ENCODE results near the gene ACSM2B. TPM values are rescaled to one million over a fixed set of nuclear protein-coding genes. Genes with fewer than 3 reads are reported as not detected.
"Not testable (repeated sequence)": the region's sequence is repeated elsewhere in the genome, so short reads cannot be mapped to it uniquely, and the experiment has no call there.

The ACSM2B gene
- total RNA-seq, 2 experiments from 2014 or later = not detected

- ATAC-seq = no peak
- no peaks in the 10 kb centered on the region for H3K36me3 Mint-ChIP-seq (ENCODE audit: low read depth)
Measured at GRCh38 chr16:20517149-20517548, 59.0 kb downstream of the ACSM2B start.

GRCh38 chr16:20515688-20516090 lies 60.5 kb downstream of the ACSM2B start:
- Mint-ChIP-seq H3K27ac (no peak overlapping the region), H3K4me3 (no peak overlapping the region), H3K36me3 (ENCODE audit: low read depth) (no peaks in the 10 kb centered on the region), H3K27me3 (peaks cover 24% of the 10 kb centered on the region), H3K9me3 (ENCODE audit: low read depth) (no peaks in the 10 kb centered on the region), H3K4me1 (no peaks in the 10 kb centered on the region)
- ChIA-PET POLR2A (no interaction called here), CTCF (no interaction called here)
- no peak for DNase-seq
- ATAC-seq = no peak
- intact Hi-C loops (cut with DNase I, micrococcal nuclease) = no loop called here

More at GRCh38 chr16:20517149-20517548, 59.0 kb downstream of the ACSM2B start:
- H3K27me3 Mint-ChIP-seq = peaks cover 23% of the 10 kb centered on the region
- CTCF ChIA-PET = no interaction called here
- POLR2A ChIA-PET = no interaction called here
- DNase-seq = no peak
- H3K4me3 Mint-ChIP-seq = no peak overlapping the region
- intact Hi-C loops (cut with DNase I, micrococcal nuclease) = no loop called here
- no peaks in the 10 kb centered on the region for H3K4me1 Mint-ChIP-seq
- no peak overlapping the region for H3K27ac Mint-ChIP-seq
- no peaks in the 10 kb centered on the region for H3K9me3 Mint-ChIP-seq (ENCODE audit: low read depth)

GRCh38 chr16:20510323-20510722 lies 65.8 kb downstream of the ACSM2B start:
- H3K4me3 Mint-ChIP-seq = no peak overlapping the region
- H3K27me3 Mint-ChIP-seq = peaks cover 16% of the 10 kb centered on the region
- H3K27ac Mint-ChIP-seq = no peak overlapping the region
- CTCF ChIA-PET = no interaction called here
- H3K9me3 Mint-ChIP-seq (ENCODE audit: low read depth) = peaks cover 19% of the 10 kb centered on the region
- intact Hi-C loops (cut with DNase I, micrococcal nuclease) = no loop called here
- ATAC-seq (no peak), DNase-seq (no peak)
- no peaks in the 10 kb centered on the region for H3K4me1 Mint-ChIP-seq
- H3K36me3 Mint-ChIP-seq (ENCODE audit: low read depth) = peaks cover 1% of the 10 kb centered on the region
- POLR2A ChIA-PET = no interaction called here

- CTCF ChIA-PET = no interaction called here
- no peaks in the 10 kb centered on the region for H3K4me1 Mint-ChIP-seq
- H3K4me3 Mint-ChIP-seq = no peak overlapping the region
- peaks cover 1% of the 10 kb centered on the region for H3K36me3 Mint-ChIP-seq (ENCODE audit: low read depth)
- intact Hi-C loops (cut with DNase I, micrococcal nuclease) = no loop called here
- POLR2A ChIA-PET = no interaction called here
- DNase-seq (no peak), ATAC-seq (no peak)
- H3K9me3 Mint-ChIP-seq (ENCODE audit: low read depth) = peaks cover 19% of the 10 kb centered on the region
- H3K27me3 Mint-ChIP-seq = peaks cover 5% of the 10 kb centered on the region
- no peak overlapping the region for H3K27ac Mint-ChIP-seq
Measured at GRCh38 chr16:20507280-20507679, 68.9 kb downstream of the ACSM2B start.

GRCh38 chr16:20504418-20504817 lies 71.7 kb downstream of the ACSM2B start:
- Mint-ChIP-seq H3K9me3 (ENCODE audit: low read depth) (peaks cover 19% of the 10 kb centered on the region), H3K4me1 (no peaks in the 10 kb centered on the region), H3K36me3 (ENCODE audit: low read depth) (peaks cover 1% of the 10 kb centered on the region), H3K27ac (no peak overlapping the region), H3K27me3 (peaks cover 2% of the 10 kb centered on the region), H3K4me3 (no peak overlapping the region)
- no peak for ATAC-seq
- POLR2A ChIA-PET = no interaction called here
- intact Hi-C loops (cut with DNase I, micrococcal nuclease) = no loop called here
- CTCF ChIA-PET = no interaction called here
- no peak for DNase-seq

- intact Hi-C loops (cut with DNase I, micrococcal nuclease); H3K4me3 Mint-ChIP-seq; H3K4me1 Mint-ChIP-seq; H3K36me3 Mint-ChIP-seq (ENCODE audit: low read depth); H3K9me3 Mint-ChIP-seq (ENCODE audit: low read depth); H3K27me3 Mint-ChIP-seq; ATAC-seq; DNase-seq; H3K27ac Mint-ChIP-seq; POLR2A ChIA-PET; CTCF ChIA-PET: not testable (repeated sequence)
Measured at GRCh38 chr16:20491448-20491847, 84.7 kb downstream of the ACSM2B start.

GRCh38 chr16:20490994-20491393 lies 85.2 kb downstream of the ACSM2B start:
- H3K4me3 Mint-ChIP-seq; intact Hi-C loops (cut with DNase I, micrococcal nuclease); H3K9me3 Mint-ChIP-seq (ENCODE audit: low read depth); H3K36me3 Mint-ChIP-seq (ENCODE audit: low read depth); H3K27me3 Mint-ChIP-seq; H3K4me1 Mint-ChIP-seq; H3K27ac Mint-ChIP-seq; POLR2A ChIA-PET; DNase-seq; ATAC-seq; CTCF ChIA-PET: not testable (repeated sequence)

Other genes starting within 250 kb of the ACSM2B start
- gene GP2, start 248.9 kb downstream of the ACSM2B start, total RNA-seq = not detected
- not detected for gene UMOD, start 223.7 kb downstream of the ACSM2B start, total RNA-seq
- not detected for gene PDILT, start 171.6 kb downstream of the ACSM2B start, total RNA-seq
- not detected for gene ACSM5, start 166.8 kb downstream of the ACSM2B start, total RNA-seq
- under 1 TPM in 1 of 2 experiments, not detected in 1; 0.11 TPM for gene ACSM2A, start 124.8 kb downstream of the ACSM2B start, total RNA-seq
- not detected for gene ACSM1, start 121.3 kb upstream of the ACSM2B start, total RNA-seq
- 10 to 100 TPM; 38.0 to 48.2 TPM for gene THUMPD1, start 165.5 kb upstream of the ACSM2B start, total RNA-seq
- 10 to 100 TPM; 17.6 to 21.8 TPM for gene ACSM3, start 187.6 kb upstream of the ACSM2B start, total RNA-seq
- gene ERI2, start 230.1 kb upstream of the ACSM2B start, total RNA-seq = 10 to 100 TPM; 17.6 to 19.8 TPM
- 10 to 100 TPM; 17.9 to 20.4 TPM for gene REXO5, start 230.2 kb upstream of the ACSM2B start, total RNA-seq